ENCODE data around the gene ITFG2.
"Not testable (repeated sequence)": the region's sequence is repeated elsewhere in the genome, so short reads cannot be mapped to it uniquely, and the experiment has no call there.

The ITFG2 gene

DNA sequence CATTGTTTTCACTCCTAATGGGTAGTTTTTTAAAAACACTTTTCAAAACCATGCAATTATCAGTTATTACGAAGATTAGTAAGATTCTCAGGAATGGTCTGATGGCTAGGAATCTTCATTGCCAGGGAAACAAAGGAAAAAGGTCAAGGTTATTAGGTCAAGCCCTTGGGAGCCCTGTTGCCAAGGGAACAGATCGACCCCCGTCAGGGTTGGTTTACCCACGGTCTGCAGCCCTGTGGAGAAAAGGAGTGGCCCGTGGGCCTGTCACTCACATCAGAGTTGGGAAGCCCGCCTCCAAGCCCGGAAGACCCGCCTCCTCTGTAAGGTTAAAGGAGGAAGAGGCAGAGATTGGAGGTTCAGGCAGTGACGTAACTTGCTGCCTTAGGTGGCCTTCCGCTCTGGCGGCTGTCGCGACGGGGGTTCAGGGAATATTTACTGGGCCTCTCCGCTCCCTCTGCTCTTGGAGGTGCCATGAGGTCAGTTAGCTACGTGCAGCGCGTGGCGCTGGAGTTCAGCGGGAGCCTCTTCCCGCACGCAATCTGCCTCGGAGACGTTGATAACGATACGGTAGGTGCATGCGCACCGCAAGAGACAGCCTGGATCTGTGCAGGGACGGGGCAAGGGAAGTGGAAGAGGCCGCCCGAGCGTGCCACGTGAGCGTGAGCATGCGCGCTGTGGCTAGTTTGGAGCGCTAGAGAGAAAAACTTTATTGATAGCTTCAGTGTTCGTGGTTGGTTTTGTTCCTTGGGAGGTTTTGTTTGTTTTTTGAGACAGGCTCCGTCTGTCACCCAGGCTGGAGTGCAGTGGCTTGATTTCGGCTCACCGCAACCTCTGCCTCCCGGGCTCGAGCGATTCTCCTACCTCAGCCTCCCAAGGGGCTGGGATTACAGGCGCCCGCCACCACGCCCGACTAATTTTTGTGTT lies at the start of gene ITFG2:
Gene ITFG2, plus strand, starts transcription at position 379 of the 924 bp plus-strand sequence. Its CDS starts 93 bp downstream, at position 472.
- H3K27ac ChIP-seq (ENCODE audit: low read depth, low read length): peak within 1 kb of the TSS; percentile 86
- peak within 1 kb of the TSS; percentile 50 for H3K9ac ChIP-seq (ENCODE audit: low read length)
- peaks cover 5% of the 10 kb centered on the region for H3K36me3 ChIP-seq (ENCODE audit: control insufficient read depth, insufficient read depth, low read length)
- H3K27me3 ChIP-seq (ENCODE audit: control insufficient read depth, insufficient read depth, low read length): no peaks in the 10 kb centered on the region
- peaks cover 6% of the 10 kb centered on the region for H3K4me1 ChIP-seq (ENCODE audit: control insufficient read depth, insufficient read depth, low read length)
- peak within 1 kb of the TSS; percentile 75 for H3K4me3 ChIP-seq (ENCODE audit: low read length)

DNA sequence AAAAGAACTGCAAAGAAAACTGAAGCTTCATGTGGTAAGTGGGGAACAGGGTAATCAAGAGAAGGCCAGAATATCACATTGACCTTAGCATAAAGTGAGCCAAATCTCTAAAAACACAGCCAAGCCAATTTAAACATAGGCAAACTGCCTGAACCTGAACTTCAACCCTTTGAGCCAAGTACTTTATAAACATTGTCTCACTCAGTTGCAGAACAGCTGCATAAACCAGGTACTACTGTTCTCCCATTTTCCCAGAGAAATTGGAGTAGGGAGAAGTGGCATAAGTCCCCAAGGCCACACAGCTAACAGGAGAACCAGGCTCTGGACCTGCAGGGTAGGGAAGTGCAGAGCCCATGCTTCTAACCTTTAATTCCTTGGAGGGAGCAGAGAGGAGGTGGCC lies 48.1 kb upstream of the ITFG2 start:
- no peaks in the 10 kb centered on the region for H3K36me3 ChIP-seq (ENCODE audit: control insufficient read depth, insufficient read depth, low read length)
- no peak overlapping the region for H3K4me3 ChIP-seq (ENCODE audit: low read length)
- H3K4me1 ChIP-seq (ENCODE audit: control insufficient read depth, insufficient read depth, low read length): no peaks in the 10 kb centered on the region
- H3K27me3 ChIP-seq (ENCODE audit: control insufficient read depth, insufficient read depth, low read length): no peaks in the 10 kb centered on the region
- H3K27ac ChIP-seq (ENCODE audit: low read depth, low read length): no peak overlapping the region
- no peak overlapping the region for H3K9ac ChIP-seq (ENCODE audit: low read length)

DNA sequence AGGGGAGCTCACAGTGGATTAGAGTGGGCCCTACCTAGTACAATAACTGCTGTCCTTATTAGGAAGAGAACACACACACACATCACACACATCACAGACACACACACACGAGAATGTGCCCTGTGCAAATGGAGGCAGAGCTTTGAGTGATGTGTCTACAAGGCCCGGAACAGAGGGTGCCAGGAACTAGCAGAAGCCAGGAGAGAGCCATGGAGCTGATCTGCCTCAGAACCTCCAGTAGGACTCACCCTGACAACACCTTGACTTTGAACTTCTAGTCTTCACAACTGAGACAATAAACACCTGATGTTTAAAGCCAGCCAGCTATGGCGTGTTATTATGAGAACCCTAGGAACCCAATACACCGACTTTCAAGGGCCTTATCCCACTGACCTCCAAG lies 47.4 kb upstream of the ITFG2 start:
- Histone ChIP-seq H3K27ac (ENCODE audit: low read depth, low read length) (no peak overlapping the region), H3K27me3 (ENCODE audit: control insufficient read depth, insufficient read depth, low read length) (no peaks in the 10 kb centered on the region), H3K4me1 (ENCODE audit: control insufficient read depth, insufficient read depth, low read length) (no peaks in the 10 kb centered on the region), H3K36me3 (ENCODE audit: control insufficient read depth, insufficient read depth, low read length) (no peaks in the 10 kb centered on the region), H3K4me3 (ENCODE audit: low read length) (no peak overlapping the region), H3K9ac (ENCODE audit: low read length) (no peak overlapping the region)

DNA sequence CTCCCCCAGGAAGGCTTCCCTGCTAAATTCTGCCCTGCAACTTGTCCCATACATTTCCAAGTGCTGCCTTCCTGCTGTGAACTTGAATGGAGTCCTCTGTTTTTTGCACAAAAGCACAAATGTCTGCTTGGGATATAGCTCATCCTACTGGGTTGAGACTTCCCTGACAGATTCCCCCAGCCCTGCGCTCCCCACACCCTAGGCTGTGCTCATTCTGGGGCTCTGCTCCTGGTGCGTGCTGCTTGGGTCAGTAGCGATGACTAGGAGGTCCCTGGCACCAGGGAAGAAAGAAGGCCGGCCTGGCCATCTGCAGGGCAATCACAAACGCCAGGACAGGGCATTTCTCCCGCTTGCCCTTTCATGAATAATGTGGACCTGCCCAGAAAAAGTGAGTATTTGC lies 46.9 kb upstream of the ITFG2 start:
- Histone ChIP-seq H3K27ac (ENCODE audit: low read depth, low read length) (no peak overlapping the region), H3K27me3 (ENCODE audit: control insufficient read depth, insufficient read depth, low read length) (no peaks in the 10 kb centered on the region), H3K4me1 (ENCODE audit: control insufficient read depth, insufficient read depth, low read length) (no peaks in the 10 kb centered on the region), H3K4me3 (ENCODE audit: low read length) (no peak overlapping the region), H3K9ac (ENCODE audit: low read length) (no peak overlapping the region), H3K36me3 (ENCODE audit: control insufficient read depth, insufficient read depth, low read length) (no peaks in the 10 kb centered on the region)

DNA sequence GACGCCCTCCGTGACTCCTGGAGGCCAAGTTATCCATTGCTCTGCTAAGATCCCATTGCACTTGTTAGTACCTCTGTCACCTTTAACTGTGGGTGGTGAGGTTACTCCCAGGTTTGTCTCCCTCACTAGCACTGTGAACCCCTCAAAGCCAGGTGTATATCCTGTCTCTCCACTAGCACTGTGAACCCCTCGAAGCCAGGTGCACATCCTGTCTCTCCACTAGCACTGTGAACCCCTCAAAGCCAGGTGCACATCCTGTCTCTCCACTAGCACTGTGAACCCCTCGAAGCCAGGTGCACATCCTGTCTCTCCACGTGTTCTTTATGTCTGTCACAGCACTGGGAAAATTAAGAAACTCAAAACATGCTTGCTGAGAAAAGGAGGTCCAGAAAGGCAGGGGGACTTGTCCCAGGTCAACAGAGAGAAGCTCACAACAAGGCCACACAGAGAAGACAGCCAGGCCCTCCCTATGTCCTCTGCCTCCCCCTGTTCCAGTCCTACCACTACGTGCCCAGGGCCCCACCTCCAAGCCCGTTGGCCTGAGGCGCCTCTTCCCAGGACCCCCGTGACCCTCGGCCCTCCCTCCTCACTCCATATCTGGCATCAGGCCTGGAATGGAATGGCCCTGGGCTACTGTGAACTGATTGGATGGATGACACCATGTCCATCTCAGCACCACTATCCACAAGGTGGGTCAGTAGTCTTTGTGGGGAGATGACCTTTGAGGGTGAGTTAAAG lies 44.1 kb upstream of the ITFG2 start:
- Histone ChIP-seq H3K27ac (ENCODE audit: low read depth, low read length) (no peak overlapping the region), H3K36me3 (ENCODE audit: control insufficient read depth, insufficient read depth, low read length) (no peaks in the 10 kb centered on the region), H3K27me3 (ENCODE audit: control insufficient read depth, insufficient read depth, low read length) (no peaks in the 10 kb centered on the region), H3K4me3 (ENCODE audit: low read length) (no peak overlapping the region), H3K9ac (ENCODE audit: low read length) (no peak overlapping the region), H3K4me1 (ENCODE audit: control insufficient read depth, insufficient read depth, low read length) (no peaks in the 10 kb centered on the region)

DNA sequence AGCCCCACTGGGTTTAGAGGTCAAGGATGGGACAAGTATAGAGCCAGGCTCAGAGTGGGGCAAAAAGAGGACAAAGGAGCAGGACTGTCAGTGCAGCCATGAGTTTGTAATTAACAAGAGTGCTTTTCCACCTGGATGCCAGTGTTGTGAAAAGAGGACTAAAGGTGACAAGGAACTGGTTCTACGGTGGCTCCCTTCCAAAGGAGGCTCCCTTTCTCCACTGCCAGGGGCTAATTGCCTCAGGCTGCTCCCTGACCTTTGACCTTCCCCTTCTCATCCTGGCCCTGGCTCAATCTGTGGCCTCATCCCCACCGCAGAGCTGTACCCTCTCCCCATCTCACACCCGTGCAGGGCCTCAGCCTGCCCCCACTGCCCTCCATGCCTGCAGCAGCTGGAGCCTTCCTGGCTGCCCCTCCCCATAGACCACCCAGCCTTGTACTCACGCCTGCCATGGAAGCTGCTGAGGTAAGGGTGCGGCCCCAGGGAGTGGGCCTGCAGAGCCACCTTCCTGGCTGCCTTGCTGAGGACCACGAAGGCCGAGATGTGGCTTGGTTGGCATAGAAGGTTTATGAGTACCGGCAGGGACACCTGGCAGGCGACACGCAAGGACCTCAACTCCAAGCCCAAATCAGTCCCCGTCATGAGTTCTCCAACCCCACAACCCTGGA lies 42.5 kb upstream of the ITFG2 start:
- Histone ChIP-seq H3K9ac (ENCODE audit: low read length) (no peak overlapping the region), H3K27me3 (ENCODE audit: control insufficient read depth, insufficient read depth, low read length) (no peaks in the 10 kb centered on the region), H3K36me3 (ENCODE audit: control insufficient read depth, insufficient read depth, low read length) (no peaks in the 10 kb centered on the region), H3K4me1 (ENCODE audit: control insufficient read depth, insufficient read depth, low read length) (no peaks in the 10 kb centered on the region), H3K27ac (ENCODE audit: low read depth, low read length) (no peak overlapping the region), H3K4me3 (ENCODE audit: low read length) (no peak overlapping the region)

DNA sequence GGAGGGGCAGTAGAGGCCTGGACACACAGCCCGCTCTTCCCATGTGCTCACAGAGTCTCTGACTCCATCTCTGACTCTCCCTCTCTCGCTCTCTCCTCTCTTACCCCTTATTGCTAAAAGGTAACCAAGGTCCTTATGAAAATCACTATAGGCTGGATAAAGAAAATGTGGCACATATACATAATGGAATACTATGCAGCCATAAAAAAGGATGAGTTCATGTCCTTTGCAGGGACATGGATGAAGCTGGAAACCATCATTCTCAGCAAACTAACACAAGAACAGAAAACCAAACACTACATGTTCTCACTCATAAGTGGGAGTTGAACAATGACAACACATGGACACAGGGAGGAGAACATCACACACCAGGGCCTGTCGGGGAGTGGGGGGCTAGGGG lies 41.9 kb upstream of the ITFG2 start:
- not testable (repeated sequence) for H3K36me3 ChIP-seq (ENCODE audit: control insufficient read depth, insufficient read depth, low read length); H3K27ac ChIP-seq (ENCODE audit: low read depth, low read length); H3K9ac ChIP-seq (ENCODE audit: low read length); H3K27me3 ChIP-seq (ENCODE audit: control insufficient read depth, insufficient read depth, low read length); H3K4me3 ChIP-seq (ENCODE audit: low read length); H3K4me1 ChIP-seq (ENCODE audit: control insufficient read depth, insufficient read depth, low read length)

DNA sequence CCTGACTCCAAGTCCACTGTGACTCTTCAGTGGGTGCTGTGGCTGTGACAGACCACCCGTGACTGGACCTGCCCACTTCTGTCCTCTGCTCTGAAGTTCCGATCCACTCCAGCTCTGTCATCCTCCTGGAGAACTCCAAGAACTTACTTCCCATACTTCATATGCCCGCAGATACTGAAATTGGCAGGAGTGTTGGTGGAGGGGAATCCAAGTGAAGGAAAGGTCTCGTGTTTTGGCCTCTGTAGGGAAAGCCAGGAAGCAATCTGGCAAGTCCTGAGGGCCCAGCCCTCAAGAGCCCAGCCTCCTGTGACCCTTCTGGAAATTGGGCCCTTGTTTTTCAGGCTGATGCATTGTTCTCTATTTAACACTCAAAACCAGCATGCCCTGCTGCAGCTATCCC lies 40.1 kb upstream of the ITFG2 start:
- Histone ChIP-seq H3K9ac (ENCODE audit: low read length) (no peak overlapping the region), H3K4me3 (ENCODE audit: low read length) (no peak overlapping the region), H3K27ac (ENCODE audit: low read depth, low read length) (no peak overlapping the region), H3K36me3 (ENCODE audit: control insufficient read depth, insufficient read depth, low read length) (no peaks in the 10 kb centered on the region), H3K27me3 (ENCODE audit: control insufficient read depth, insufficient read depth, low read length) (no peaks in the 10 kb centered on the region), H3K4me1 (ENCODE audit: control insufficient read depth, insufficient read depth, low read length) (no peaks in the 10 kb centered on the region)

DNA sequence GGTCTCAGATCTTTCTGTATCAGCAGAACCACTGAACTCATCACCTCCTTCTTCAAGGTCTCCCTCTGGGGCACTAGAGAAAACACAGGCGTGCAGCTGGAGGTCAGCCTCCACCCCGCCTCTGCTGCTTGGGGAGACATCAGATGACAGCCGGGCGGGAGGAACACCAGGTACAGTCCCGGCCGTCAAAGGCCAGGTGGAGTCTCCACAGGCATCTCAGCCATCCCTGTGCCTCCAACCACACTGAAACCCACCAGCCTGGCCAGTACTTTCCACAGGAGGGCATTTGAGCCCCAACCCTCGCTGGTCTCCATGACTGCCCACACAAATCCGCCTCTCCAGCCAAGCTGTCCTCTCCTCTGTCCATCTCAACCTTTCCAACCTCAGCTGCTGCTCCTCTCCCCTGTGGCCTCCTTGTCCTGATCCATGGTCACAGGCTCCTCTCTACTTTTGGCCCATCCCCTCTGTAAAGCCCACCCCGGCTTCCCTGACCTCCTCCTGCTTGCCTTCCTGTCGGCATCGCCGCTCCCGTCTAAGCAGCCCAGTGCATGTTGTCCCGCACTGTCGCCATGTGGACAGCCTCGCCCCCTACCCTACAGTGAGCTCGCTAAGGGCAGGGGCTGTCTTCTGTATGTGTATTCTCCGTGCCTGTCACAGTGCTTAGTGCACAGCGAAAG lies 39.1 kb upstream of the ITFG2 start:
- Histone ChIP-seq H3K9ac (ENCODE audit: low read length) (no peak overlapping the region), H3K4me1 (ENCODE audit: control insufficient read depth, insufficient read depth, low read length) (no peaks in the 10 kb centered on the region), H3K36me3 (ENCODE audit: control insufficient read depth, insufficient read depth, low read length) (no peaks in the 10 kb centered on the region), H3K27ac (ENCODE audit: low read depth, low read length) (no peak overlapping the region), H3K27me3 (ENCODE audit: control insufficient read depth, insufficient read depth, low read length) (no peaks in the 10 kb centered on the region), H3K4me3 (ENCODE audit: low read length) (no peak overlapping the region)

DNA sequence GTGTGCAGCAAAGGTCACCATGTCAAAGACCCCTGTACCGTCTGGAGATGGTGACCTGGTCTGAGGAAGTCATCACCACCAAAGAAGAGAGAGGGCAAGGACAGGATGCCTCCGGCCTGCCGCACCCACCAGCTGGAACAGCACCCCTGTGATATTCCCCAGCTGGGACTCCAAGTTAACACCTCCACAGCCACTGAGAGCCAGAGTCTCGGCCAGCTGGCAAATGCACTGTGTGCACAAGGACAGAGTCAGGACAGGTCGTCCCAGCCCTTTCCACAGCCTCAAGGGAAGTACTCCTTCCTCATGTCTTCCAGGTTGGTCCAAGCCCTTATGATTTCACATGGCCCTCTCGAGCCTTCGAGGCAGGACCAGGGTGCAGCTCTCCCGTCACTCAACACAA lies 37.0 kb upstream of the ITFG2 start:
- Histone ChIP-seq H3K27ac (ENCODE audit: low read depth, low read length) (no peak overlapping the region), H3K9ac (ENCODE audit: low read length) (no peak overlapping the region), H3K36me3 (ENCODE audit: control insufficient read depth, insufficient read depth, low read length) (no peaks in the 10 kb centered on the region), H3K4me3 (ENCODE audit: low read length) (no peak overlapping the region), H3K27me3 (ENCODE audit: control insufficient read depth, insufficient read depth, low read length) (no peaks in the 10 kb centered on the region), H3K4me1 (ENCODE audit: control insufficient read depth, insufficient read depth, low read length) (no peaks in the 10 kb centered on the region)

DNA sequence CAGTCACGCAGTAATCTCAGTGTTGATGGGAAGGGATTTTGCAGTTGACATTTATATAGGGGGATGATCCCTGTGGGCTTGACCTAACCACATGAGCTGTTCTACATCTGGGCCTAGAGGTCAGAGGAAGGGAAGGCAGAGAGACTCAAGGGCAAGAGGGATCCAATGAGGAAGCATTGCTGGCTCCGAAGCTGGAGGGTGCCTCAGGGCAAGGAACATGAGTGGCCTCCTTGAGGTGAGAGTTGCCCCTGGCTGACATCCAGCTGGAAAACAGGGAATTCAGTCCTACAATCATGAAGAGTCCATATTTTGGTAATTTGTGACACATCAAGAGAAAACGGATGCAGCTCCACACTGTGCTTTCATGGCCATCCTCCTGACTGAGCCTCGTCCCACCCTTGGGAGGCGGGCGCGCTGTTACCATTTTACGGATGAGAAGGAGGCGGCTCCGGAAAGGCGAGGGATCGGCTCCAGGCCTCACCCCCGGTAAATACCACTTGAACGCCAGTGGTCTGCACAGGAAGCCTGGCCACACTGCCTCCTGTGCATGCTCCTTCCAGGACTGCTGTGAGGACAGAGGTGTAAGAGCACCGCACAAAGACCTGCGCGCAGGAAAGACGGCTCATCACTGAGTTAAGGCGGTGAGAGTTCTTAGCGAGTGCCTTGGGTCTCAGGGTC lies 36.2 kb upstream of the ITFG2 start:
- Histone ChIP-seq H3K27me3 (ENCODE audit: control insufficient read depth, insufficient read depth, low read length) (no peaks in the 10 kb centered on the region), H3K36me3 (ENCODE audit: control insufficient read depth, insufficient read depth, low read length) (no peaks in the 10 kb centered on the region), H3K9ac (ENCODE audit: low read length) (no peak overlapping the region), H3K27ac (ENCODE audit: low read depth, low read length) (no peak overlapping the region), H3K4me3 (ENCODE audit: low read length) (no peak overlapping the region), H3K4me1 (ENCODE audit: control insufficient read depth, insufficient read depth, low read length) (no peaks in the 10 kb centered on the region)
